HG02571 (cell line): ENCODE data around the gene COX7B2.

Experiments
- ATAC-seq: cut with Tn5 transposase; IDR thresholded peaks from one replicate; pipeline ENCODE4 v1.9.1; 2021; ENCODE audit warnings: mild to moderate bottlenecking, moderate library complexity; ENCODE audit not compliant: unreplicated experiment

The COX7B2 gene

DNA sequence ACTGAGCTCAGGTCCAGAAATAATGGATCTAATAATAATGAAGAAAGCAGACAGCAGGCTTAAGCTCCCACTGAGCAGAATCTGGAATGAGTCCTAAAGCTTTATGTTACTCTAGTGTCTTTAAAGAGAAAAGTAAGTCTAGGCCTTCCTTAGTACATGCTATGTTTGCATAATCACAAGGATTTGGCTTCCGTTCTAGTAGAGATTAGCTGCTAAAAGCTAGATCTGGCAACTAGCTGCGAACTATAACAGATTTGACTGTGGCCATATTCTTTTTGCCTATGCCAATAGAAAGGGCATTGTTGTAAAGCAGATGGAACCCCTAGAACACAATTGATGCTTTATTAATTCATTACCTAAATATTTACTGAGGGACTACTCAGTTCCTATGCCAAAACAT, 19.0 kb downstream of the COX7B2 start:
- no peak for ATAC-seq

DNA sequence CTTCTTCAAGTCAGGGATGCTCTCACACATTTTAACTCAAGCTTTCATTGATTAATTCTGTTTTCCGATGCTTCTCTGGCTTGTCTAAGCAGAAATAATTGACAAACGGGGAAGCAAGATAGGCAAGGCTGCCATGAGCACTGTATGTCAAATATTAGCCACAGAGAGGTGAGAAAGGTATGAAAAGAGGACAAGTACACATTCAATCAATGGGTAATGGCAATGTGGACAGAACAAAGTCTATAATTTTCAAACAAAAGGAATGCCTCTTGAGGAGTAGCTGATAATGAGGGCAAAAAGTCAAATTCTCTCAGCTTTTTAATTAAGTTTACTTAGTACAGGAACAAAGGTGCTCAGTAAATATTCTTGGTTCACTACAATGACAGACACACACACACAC, 19.6 kb downstream of the COX7B2 start:
- no peak for ATAC-seq

DNA sequence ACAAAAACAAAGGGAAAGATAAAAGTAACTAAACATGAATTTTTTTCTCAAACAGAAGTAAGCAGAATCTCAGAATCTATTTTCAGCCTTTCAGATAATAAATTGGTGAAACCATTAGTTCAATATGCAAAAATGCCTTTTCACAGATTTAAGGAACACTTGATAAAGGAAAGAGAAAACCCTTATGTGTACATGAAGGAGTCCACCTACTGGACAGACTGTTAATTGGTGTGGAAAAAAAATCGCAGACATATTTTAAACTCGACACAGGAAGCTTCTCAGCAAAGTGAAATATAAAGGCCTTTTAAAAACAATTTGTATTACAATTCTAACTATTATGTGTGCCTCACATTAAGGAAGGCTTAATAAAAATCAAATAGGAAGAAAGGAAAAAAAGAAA, 22.3 kb downstream of the COX7B2 start:
- ATAC-seq: no peak

DNA sequence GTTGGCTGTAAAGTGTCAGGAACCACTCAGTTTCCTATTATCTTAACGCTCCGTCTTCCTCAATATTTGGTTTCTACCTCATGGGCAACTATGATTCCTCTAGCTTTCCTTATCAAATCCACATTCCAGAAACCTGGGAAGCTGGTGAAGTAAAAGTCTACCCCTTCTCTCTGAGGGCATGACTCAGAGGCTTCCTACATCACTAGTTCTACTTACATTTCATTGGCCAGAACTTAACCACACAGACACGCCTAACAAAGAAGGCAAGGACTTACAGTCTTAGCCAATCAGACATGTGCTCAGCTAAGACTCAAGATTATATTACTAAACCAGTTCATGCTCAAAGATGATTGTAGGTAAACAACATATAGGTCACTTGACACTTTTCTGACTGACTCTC, 30.4 kb downstream of the COX7B2 start:
- ATAC-seq: no peak

DNA sequence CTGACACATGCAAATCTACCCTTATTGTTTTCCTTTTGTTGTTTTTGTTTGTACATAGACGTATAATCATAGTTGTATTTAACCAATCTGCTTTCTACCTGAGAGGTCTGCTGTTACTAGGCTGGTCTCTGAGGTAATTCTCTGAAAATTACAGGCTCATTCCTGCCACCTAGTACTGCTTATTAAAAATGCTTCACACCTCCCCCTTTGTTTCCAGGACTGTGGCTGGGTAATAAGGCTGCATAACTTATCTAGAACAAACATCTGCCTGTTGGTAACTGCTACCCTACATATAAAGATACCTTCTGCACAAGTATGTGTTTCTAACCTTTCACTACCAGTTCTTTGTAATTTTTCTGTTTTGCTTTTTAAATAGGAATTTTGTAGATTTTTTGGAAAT, 34.2 kb downstream of the COX7B2 start:
- ATAC-seq: no peak

DNA sequence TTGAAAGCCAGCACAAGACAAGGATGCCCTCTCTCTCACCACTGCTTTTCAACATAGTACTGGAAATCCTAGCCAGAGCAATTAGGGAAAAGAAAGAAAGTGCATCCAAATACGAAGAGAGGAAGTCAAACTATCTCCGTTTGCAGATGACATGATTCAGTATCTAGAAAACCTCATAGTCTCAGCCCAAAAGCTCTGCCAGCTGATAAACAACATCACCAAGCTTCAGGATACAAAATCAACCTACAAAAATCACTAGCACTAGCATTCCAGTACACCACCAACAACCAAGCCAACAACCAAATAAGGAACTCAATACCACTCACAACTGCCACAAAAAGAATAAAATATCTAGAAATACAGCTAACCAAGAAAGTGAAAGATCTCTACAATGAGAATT, 38.6 kb downstream of the COX7B2 start:
- ATAC-seq: no peak

DNA sequence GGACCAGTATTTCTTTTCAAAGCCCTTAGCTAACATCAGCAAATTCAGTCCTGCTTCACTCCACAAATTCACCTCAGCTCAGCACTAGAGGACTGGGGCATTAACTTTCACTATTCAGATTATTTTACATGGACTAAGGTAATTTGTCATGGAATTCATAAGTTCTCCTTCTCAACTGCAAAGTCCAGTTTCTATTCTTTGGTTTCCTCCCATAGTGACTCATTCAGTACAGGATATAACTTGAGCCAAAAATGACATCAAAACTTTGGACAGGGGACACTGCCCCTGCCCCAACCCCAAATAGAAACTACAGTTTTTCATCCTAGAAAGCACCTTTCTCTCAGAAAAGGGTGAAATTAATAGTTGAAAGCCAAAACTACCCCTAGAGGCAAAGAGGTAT, 52.7 kb downstream of the COX7B2 start:
- no peak for ATAC-seq

DNA sequence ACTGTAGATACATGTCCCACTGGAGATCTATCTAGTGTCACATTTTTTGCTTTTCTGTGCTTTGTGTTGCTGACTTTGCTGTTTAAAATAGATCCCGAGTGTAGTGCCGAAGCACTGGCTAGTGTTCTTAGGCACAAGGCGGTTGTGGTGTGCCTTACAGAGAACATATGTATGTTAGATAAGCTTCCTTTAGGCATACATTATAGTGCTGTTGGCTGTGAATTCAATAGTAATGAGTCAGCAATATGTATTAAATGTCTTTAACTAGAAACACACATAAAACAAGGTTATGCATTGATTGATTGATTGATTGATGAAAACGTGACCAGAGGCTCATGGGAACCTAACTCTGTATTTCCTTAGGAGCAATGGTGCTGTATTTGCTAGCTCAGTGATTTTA, 56.2 kb downstream of the COX7B2 start:
- ATAC-seq: no peak

DNA sequence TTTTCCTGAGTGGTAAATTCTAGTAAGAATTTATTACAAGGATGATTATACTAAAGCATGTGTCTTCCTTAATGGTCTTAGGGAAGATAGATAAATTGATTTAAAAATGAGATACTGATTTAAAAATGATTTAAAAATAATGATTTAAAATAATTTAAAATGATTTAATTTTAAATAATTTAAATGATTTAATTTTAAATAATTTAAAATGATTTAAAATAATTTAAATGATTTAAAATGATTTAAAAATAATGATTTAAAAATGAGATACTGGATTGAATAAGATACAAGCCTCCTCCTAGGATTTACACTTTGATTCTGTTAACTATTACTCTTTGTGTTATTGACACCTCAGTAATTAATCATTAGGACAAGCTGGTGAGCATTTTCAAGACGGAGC, 59.0 kb downstream of the COX7B2 start:
- ATAC-seq: no peak

DNA sequence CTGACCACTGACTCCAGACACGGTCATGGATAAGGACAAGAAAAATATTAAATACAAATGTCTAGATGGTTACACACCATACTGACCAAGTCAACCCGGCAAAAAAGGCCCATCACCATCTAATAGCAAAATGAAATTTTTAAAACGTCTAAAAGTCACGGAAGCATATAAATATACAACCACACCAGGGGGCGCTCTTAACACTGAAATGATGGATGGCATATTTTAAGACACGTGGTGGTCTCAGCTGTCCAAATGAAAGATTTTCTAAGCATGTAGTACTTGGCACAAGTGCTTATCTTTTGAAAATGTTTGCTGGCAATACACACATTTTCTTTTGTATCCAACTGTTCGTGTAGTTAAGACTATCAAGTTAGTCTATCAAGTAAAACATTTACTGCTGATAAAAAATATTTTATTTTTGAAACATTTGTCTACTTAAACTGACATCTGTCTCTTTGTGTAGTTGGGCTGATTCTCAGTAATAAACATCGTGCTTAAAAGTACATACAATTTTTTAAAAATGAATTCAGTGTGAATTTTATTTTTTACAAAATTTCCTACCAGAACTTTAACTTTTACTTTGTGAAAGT, 64.6 kb downstream of the COX7B2 start:
- no peak for ATAC-seq

DNA sequence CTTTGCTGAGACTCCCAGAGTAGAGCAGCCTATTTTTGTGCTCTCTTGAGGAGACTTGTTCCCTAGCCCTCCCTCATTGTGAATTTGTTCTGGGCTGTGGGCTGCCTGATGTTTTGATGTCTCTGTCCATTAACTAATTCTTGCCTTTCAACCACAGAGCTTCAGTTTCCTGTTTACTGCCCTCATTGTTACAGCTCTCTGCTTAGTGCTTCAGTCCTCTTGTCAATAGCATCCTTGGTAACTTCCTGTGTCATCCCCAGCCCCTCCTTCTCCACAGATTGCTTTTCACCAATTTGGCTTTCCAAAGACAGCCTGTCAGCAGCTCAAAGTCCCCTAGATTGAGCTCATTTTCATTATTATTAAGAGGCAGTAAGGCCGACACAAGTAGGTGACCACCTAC, 69.9 kb downstream of the COX7B2 start:
- ATAC-seq: no peak

DNA sequence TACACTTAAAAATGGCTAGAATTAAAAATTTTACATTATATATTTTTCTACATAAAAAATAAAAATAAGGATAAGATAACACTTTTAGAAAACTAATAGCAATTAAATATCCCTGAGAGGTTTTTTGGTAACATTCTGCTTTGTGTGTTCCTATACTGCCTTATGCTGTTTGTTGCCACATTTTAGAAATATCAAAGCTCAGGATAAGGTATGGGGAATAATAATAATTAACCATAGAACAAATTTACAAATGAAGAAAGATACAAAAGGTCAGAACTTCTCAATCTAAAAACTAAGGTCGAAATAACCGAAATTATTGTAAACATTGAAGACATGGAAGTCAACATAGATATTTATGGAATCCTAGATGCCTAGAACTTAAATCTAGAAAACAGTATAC, 71.4 kb downstream of the COX7B2 start:
- no peak for ATAC-seq

DNA sequence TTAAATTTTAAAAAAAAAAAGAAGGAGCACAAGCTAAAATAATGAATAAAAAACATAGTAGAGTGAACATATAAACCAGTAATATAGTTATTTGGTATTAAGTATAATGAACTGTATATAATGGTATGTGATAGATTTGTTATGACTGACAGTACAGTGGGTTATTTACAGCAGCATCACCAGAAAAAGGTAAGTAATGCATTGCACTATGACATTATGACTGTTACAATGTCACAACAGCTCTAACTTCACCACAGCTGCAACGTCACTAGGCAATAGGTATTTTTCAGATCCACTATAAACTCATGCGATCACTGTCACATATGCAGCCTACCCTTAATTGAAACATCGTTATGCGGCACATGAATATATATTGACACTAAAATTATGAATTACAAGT, 72.5 kb downstream of the COX7B2 start:
- no peak for ATAC-seq

DNA sequence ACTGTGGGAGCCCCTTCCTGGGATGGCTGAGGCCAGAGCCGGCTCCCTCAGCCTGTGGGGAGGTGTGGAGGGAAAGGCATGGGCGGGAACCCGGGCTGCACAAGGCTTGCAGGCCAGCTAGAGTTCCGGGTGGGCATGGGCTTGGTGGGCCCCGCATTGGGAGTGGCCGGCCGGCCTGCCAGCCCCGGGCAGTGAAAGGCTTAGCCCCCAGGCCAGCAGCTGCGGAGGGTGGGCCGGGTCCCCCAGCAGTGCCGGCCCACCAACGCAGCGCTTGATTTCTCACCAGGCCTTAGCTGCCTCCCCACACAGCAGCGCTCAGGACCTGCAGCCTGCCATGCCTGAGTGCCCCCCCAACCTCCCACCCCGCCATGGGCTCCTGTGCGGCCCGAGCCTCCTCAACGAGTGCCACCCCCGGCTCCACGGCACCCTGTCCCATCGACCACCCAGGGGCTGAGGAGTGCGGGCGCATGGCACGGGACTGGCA, 78.0 kb downstream of the COX7B2 start:
- ATAC-seq: no peak

DNA sequence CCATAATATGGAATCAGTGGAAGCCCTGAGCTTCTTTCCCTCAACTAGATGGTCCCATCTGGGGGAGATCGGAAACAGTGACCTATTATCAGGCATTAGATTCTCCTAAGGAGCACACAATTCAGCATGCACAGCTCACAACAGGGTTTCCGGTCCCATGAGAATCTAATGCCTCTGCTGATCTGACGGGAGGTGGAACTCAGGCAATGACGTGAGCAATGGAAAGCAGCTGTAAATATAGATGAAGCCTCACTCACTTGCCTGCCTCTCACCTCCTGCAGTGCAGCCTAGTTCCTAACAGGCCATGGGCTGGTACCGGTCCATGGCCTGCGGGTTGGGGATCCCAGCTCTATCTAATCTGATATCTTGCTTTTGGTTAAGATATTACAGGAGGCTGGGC, 88.9 kb downstream of the COX7B2 start:
- ATAC-seq: no peak

DNA sequence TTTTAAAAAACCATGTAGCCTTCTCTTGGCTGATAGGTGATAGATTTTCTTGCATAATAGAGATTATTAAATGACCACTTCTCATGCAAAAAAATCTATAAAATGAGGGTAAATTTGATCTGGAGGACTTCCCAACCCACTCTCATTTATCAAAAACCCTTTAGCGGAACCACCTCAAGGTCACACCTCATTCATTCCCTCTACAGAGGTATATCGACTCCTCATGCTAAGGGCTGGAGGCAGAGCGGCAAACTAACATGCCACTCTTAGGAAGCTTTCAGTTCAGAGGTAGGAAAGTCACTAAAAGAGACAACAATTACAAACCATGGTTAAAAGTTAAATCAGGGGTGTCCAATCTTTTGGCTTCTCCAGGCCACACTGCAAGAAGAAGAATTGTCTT, 90.0 kb downstream of the COX7B2 start:
- ATAC-seq: no peak

DNA sequence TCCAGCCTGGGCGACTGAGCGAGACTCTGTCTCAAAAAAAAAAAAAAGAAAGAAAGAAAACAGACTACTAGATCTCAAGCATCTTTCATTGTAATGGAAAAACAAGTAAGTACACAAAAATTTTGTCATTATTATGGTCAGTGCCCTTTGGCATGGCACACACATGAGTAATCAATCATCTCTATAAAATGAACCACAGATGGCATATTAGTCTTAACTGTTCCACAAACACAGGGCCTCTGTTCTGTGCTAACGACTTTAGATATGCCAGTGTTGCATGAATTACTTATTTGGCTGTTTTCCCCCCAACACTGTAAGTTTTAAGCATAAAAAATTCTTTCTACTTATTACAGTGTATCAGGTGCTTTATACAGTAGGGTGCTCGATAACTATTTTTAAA, 90.4 kb downstream of the COX7B2 start:
- no peak for ATAC-seq

DNA sequence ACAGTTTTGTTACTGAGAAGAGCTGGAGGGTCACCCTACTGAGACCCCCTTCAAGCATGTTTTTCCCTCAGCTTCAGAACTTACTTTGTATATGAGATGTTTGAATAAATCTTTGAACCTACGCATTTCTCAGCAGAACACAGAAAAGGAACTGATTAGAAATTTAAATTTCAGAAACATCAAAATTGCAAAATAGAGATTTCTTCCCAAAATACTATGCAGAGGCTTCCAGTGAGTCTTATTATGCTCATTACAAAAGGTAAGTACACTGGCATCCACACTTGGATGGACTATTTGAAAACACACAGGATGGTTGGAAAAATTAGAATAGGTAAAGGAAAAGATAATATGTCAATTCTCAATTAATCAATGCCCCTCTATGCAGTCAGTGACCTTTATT, 91.2 kb downstream of the COX7B2 start:
- no peak for ATAC-seq

DNA sequence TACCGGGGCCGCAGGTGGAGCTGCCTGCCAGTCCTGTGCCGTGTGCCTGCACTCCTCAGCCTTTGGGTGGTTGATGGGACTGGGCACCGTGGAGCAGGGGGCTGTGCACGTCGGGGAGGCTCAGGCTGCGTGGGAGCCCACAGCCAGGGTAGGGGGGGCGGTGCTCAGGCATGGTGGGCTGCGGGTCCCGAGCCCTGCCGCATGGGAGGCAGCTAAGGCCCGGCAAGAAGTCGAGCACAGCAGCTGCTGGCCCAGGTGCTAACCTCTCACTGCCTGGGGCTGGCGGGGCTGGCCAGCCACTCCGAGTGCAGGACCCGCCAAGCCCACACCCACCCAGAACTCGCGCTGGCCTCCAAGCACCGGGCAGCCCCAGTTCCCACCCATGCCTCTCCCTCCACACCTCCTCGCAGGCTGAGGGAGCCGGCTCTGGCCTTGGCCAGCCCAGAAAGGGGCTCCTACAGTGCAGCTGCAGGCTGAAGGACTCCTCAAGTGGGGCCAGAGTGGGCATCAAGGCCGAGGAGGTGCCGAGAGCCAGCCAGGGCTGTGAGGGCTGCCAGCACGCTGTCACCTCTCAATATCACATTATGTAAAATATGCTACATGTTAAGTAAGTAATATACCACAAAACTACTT, 104.1 kb downstream of the COX7B2 start:
- no peak for ATAC-seq

DNA sequence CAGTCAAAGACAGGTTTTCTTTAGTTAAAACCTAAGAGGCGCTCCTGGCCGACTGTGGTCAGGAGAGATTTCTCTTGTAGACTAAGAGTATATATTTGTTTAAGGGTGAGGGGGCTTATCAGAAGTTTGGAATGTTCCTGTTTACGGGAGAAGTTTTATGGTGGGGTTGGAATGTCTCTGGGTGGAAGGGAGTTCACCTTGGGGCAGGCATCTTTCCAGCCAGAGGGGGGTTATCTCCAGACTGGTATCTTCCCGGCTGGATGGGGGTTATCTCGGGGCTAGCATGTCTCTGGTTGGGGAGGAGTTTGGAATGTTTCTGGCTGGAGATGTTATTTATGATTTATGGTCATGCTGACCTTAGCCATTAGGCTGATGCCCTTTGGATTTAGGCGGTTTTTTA, 116.0 kb downstream of the COX7B2 start:
- no peak for ATAC-seq

DNA sequence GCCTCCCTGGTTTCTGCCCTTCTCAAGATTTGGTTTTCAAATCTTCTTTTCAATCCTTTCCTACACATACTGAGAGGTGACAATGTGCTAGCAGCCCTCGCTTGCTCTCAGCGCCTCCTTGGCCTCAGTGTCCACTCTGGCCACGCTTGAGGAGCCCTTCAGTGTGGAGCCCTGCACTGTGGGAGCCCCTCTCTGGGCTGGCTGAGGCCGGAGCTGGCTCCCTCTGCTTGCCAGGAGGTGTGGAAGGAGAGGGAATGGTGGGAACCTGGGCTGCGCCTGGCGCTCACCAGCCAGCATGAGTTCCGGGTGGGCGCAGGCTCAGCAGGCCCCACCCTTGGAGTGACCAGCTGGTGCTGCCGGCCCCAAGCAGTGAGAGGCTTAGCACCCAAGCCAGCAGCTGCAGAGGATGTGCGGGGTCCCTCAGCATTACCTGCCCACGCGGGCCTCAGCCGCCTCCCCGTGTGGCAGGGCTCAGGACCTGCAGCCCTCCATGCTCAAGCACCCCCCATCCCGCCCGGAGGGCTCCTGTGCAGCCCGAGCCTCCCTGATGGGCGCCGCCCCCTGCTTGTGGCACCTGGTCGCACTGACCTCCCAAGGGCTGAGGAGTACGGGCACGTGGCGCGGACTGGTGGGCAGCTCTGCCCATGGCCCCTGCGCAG, 127.5 kb downstream of the COX7B2 start:
- ATAC-seq: no peak

DNA sequence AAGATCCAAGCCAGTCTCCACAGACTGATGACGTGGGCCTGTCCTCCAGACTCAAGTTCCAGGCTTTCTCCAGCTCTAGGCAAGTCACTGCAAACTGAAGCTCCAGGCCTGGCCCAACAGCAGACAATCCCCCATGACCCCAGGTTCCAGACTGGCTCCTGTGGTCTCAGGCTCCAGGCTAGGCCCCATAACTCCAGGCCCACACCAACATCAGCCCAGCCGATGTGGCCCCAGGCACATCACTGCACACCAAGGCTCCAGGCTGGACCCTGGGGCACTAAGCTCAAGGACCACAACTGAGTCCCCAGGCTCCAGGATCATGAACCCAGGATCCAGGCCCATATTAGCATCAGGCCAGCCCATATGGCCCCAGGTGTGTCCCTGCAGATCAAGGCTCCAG, 143.6 kb downstream of the COX7B2 start:
- ATAC-seq: no peak

DNA sequence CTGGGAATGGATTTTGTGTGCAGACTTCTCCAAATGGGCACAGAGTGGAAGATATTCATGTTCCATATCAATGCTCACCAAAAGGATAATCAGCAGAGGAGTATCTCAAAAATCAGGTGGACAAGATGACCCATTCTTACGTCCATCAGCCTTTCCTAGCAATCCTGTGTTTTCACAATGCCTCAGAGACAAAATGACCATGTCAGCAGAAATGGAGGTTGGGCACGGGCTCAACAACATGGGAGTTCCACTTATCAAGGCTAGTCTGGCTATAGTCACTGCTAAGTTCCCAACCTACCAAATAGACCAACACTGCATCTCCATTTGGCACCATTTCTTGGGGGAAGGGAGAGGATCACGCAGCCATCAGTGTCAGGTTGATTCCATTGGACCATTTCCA, 179.0 kb downstream of the COX7B2 start:
- no peak for ATAC-seq
